Neural cell (in vitro differentiated cells): ENCODE data around the gene ACSM6. TPM values are rescaled to one million over a fixed set of nuclear protein-coding genes. Genes with fewer than 3 reads are reported as not detected.

Experiments used
- H2AFZ ChIP-seq: fragments of 200-600, 300-800 bp; sonication (generic), shearing (Covaris generic); 2 replicates; pipeline ENCODE4 v1.6.0; 2014; ENCODE audit warnings: low read depth, mild to moderate bottlenecking, antibody characterized with exemption, low read length, moderate library complexity
- H3F3A ChIP-seq: fragments of 200-600 bp; shearing (Covaris generic); 2 replicates; pipeline ENCODE4 v1.6.1; 2016; ENCODE audit warnings: mild to moderate bottlenecking, moderate library complexity, mixed read lengths, antibody characterized with exemption, low read length; ENCODE audit not compliant: insufficient read depth, poor library complexity, severe bottlenecking
- H3K27ac ChIP-seq: fragments of 200-600, 300-800 bp; sonication (generic), shearing (Covaris generic); 2 replicates; pipeline ENCODE4 v1.5.1; 2014; ENCODE audit warnings: mild to moderate bottlenecking, low read length, moderate library complexity
- H3K27me3 ChIP-seq: fragments of 300-800, 200-600 bp; sonication (generic), shearing (Covaris generic); 2 replicates; pipeline ENCODE4 v1.6.0; 2014; ENCODE audit warnings: mild to moderate bottlenecking, low read depth, low read length, moderate library complexity; ENCODE audit not compliant: insufficient read depth
- H3K36me3 ChIP-seq: fragments of 300-800, 200-600 bp; sonication (generic), shearing (Covaris generic); 2 replicates; pipeline ENCODE4 v1.5.1; 2014; ENCODE audit warnings: mild to moderate bottlenecking, antibody characterized with exemption, low read length, moderate library complexity; ENCODE audit not compliant: insufficient read depth
- H3K4me2 ChIP-seq: fragments of 300-800, 200-600 bp; sonication (generic), shearing (Covaris generic); 2 replicates; pipeline ENCODE4 v1.6.0; 2014; ENCODE audit warnings: mild to moderate bottlenecking, low read length
- H3K4me3 ChIP-seq: fragments of 300-800, 200-600 bp; sonication (generic), shearing (Covaris generic); 2 replicates; pipeline ENCODE4 v1.5.1; 2014; ENCODE audit warnings: mild to moderate bottlenecking, low read length, moderate library complexity
- H3K79me2 ChIP-seq: fragments of 200-600 bp; shearing (Covaris generic); replicated peaks from 2 replicates; pipeline ENCODE4 v1.6.0; 2014; ENCODE audit warnings: mild to moderate bottlenecking, low read length, moderate library complexity; ENCODE audit not compliant: insufficient read depth
- H3K9ac ChIP-seq: fragments of 300-800, 200-600 bp; sonication (generic), shearing (Covaris generic); 2 replicates; pipeline ENCODE4 v1.6.1; 2016; ENCODE audit warnings: mild to moderate bottlenecking, low read length, mixed read lengths
- H3K9me2 ChIP-seq: fragments of 200-600 bp; shearing (Covaris generic); 2 replicates; pipeline ENCODE4 v1.6.1; 2016; ENCODE audit warnings: mild to moderate bottlenecking, low read length, mixed read lengths; ENCODE audit not compliant: insufficient read depth
- H3K9me3 ChIP-seq: fragments of 200-600, 300-800 bp; sonication (generic), shearing (Covaris generic); 2 replicates; pipeline ENCODE4 v1.6.1; 2016; ENCODE audit warnings: mild to moderate bottlenecking, mixed run types, low read length, moderate library complexity, mixed read lengths
- H4K20me1 ChIP-seq: fragments of 200-600 bp; shearing (Covaris generic); 2 replicates; pipeline ENCODE4 v1.6.1; 2016; ENCODE audit warnings: mild to moderate bottlenecking, mixed run types; ENCODE audit not compliant: insufficient read depth
- CTCF ChIP-seq: fragments of 450-650 bp; IDR thresholded peaks from 2 replicates; pipeline ENCODE4 v1.5.1; 2014; ENCODE audit warnings: antibody characterized with exemption, mild to moderate bottlenecking, moderate library complexity; ENCODE audit not compliant: poor library complexity, severe bottlenecking
- EP300 ChIP-seq: fragments of 450-650 bp; conservative IDR thresholded peaks from 2 replicates; pipeline ENCODE4 v1.6.1; 2014; ENCODE audit warnings: antibody characterized with exemption, mild to moderate bottlenecking, moderate library complexity; ENCODE audit not compliant: poor library complexity, severe bottlenecking
- EZH2 ChIP-seq: fragments of 200-600, 300-800 bp; shearing (Covaris generic), sonication (generic); IDR thresholded peaks from 2 replicates; pipeline ENCODE4 v1.6.1; 2014; ENCODE audit warnings: antibody characterized with exemption, low read length, borderline replicate concordance, mild to moderate bottlenecking; ENCODE audit not compliant: insufficient read depth, poor library complexity, severe bottlenecking
- MXI1 ChIP-seq: fragments of 450-650 bp; conservative IDR thresholded peaks from 2 replicates; pipeline ENCODE4 v1.6.1; 2014; ENCODE audit warnings: antibody characterized with exemption, mild to moderate bottlenecking; ENCODE audit not compliant: poor library complexity, severe bottlenecking
- POLR2AphosphoS5 ChIP-seq: IDR thresholded peaks from 2 replicates; pipeline ENCODE4 v1.6.1; 2012
- RAD21 ChIP-seq: fragments of 450-650 bp; conservative IDR thresholded peaks from 2 replicates; pipeline ENCODE4 v1.6.1; 2014; ENCODE audit warnings: antibody characterized with exemption, mild to moderate bottlenecking, moderate library complexity
- REST ChIP-seq: IDR thresholded peaks from 2 replicates; pipeline ENCODE4 v1.6.1; 2012; ENCODE audit warnings: borderline replicate concordance
- SMC3 ChIP-seq: fragments of 450-650 bp; conservative IDR thresholded peaks from 2 replicates; pipeline ENCODE4 v1.6.1; 2014; ENCODE audit warnings: antibody characterized with exemption, mild to moderate bottlenecking, moderate library complexity; ENCODE audit not compliant: poor library complexity
- TAF1 ChIP-seq: IDR thresholded peaks from 2 replicates; pipeline ENCODE4 v1.6.1; 2012; ENCODE audit warnings: low read depth
- polyA plus RNA-seq: library from polyadenylated mRNA; depleted of rRNA; stranded (reverse); fragments of >200 nt; gene quantifications from 2 replicates; pipeline ENCODE4 v1.2.3, GENCODE V29; 2014

The ACSM6 gene
- polyA plus RNA-seq, 1 donor from 2014 or later = not detected

GRCh38 chr10:95256268-95256667 is 62.2 kb downstream of the ACSM6 start:
- H3K27me3 ChIP-seq = no peaks in the 10 kb centered on the region
- TF ChIP-seq CTCF = no peak
- TF ChIP-seq TAF1 = no peak
- no peak for TF ChIP-seq MXI1
- no peak for TF ChIP-seq EZH2
- no peak for TF ChIP-seq POLR2AphosphoS5
- TF ChIP-seq REST = no peak
- TF ChIP-seq RAD21 = no peak
- TF ChIP-seq EP300 = no peak
- TF ChIP-seq SMC3 = no peak

GRCh38 chr10:95257849-95258248 is 63.8 kb downstream of the ACSM6 start:
- Histone ChIP-seq H3K36me3 (no peaks in the 10 kb centered on the region), H3K27me3 (no peaks in the 10 kb centered on the region), H3K4me3 (no peak overlapping the region), H3K9ac (no peak overlapping the region), H2AFZ (no peak overlapping the region), H3K4me2 (no peak overlapping the region), H3K9me3 (no peaks in the 10 kb centered on the region), H3K27ac (no peak overlapping the region), H3K79me2 (no peaks in the 10 kb centered on the region), H3F3A (no peaks in the 10 kb centered on the region), H4K20me1 (no peaks in the 10 kb centered on the region), H3K9me2 (no peaks in the 10 kb centered on the region)
- no peak for TF ChIP-seq REST
- no peak for TF ChIP-seq SMC3
- no peak for TF ChIP-seq CTCF
- no peak for TF ChIP-seq EP300
- TF ChIP-seq EZH2 = no peak
- TF ChIP-seq TAF1 = no peak
- no peak for TF ChIP-seq POLR2AphosphoS5
- no peak for TF ChIP-seq MXI1
- no peak for TF ChIP-seq RAD21

More at GRCh38 chr10:95256268-95256667, 62.2 kb downstream of the ACSM6 start:
- H3F3A ChIP-seq = no peaks in the 10 kb centered on the region
- H4K20me1 ChIP-seq = no peaks in the 10 kb centered on the region
- H2AFZ ChIP-seq = no peak overlapping the region
- no peak overlapping the region for H3K9ac ChIP-seq
- no peak overlapping the region for H3K27ac ChIP-seq
- H3K79me2 ChIP-seq = no peaks in the 10 kb centered on the region
- H3K4me3 ChIP-seq = no peak overlapping the region
- no peaks in the 10 kb centered on the region for H3K9me2 ChIP-seq
- H3K36me3 ChIP-seq = no peaks in the 10 kb centered on the region
- no peaks in the 10 kb centered on the region for H3K9me3 ChIP-seq
- H3K4me2 ChIP-seq = no peak overlapping the region
